ENCODE data around the gene PIK3IP1.

The PIK3IP1 gene

DNA sequence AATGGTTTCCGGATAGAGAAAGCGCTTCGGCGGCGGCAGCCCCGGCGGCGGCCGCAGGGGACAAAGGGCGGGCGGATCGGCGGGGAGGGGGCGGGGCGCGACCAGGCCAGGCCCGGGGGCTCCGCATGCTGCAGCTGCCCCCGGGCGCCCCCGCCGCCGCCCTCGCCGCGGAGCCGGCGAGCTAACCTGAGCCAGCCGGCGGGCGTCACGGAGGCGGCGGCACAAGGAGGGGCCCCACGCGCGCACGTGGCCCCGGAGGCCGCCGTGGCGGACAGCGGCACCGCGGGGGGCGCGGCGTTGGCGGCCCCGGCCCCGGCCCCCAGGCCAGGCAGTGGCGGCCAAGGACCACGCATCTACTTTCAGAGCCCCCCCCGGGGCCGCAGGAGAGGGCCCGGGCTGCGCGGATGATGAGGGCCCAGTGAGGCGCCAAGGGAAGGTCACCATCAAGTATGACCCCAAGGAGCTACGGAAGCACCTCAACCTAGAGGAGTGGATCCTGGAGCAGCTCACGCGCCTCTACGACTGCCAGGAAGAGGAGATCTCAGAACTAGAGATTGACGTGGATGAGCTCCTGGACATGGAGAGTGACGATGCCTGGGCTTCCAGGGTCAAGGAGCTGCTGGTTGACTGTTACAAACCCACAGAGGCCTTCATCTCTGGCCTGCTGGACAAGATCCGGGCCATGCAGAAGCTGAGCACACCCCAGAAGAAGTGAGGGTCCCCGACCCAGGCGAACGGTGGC lies 15.7 kb downstream of the PIK3IP1 start:
- Histone ChIP-seq H3K36me3 (ENCODE audit: control insufficient read depth in 1 of 2, insufficient read depth in 2 of 2, low read length in 2 of 2) (peaks cover 53 to 55% of the 10 kb centered on the region in 2 donors), H3K9me3 (ENCODE audit: control insufficient read depth in 1 of 2, low read length in 2 of 2) (no peaks in the 10 kb centered on the region), H3K4me3 (ENCODE audit: low read depth in 1 of 2, low read length in 2 of 2) (no peak overlapping the region), H3K4me1 (ENCODE audit: control insufficient read depth in 1 of 2, insufficient read depth in 2 of 2, low read length in 2 of 2) (no peaks in the 10 kb centered on the region), H3K27me3 (ENCODE audit: low read depth, low read length) (no peaks in the 10 kb centered on the region), H3K27ac (ENCODE audit: low read length) (no peak overlapping the region)

DNA sequence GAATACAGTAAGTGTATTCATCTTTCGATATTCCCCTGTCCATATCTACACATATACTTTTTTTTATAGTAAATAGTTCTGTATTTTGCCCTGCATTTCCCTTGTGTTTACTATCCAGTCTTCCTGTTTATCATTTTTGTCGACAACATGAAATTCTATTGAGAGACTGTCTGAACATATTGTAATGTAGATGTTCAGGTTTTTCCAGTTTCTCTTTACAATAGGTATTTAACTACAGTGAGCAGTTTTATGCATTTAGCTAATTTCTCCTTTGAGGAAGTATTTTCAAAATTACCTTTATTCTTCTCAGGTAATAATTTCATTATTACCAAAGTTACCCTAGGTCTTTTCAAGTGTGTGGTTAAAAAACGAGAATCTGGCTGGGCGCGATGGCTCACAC lies 16.7 kb downstream of the PIK3IP1 start:
- no peak overlapping the region for H3K27ac ChIP-seq (ENCODE audit: low read length)
- H3K27me3 ChIP-seq (ENCODE audit: low read depth, low read length): no peaks in the 10 kb centered on the region
- H3K36me3 ChIP-seq (ENCODE audit: control insufficient read depth in 1 of 2, insufficient read depth in 2 of 2, low read length in 2 of 2): peaks cover 52 to 54% of the 10 kb centered on the region in 2 donors

DNA sequence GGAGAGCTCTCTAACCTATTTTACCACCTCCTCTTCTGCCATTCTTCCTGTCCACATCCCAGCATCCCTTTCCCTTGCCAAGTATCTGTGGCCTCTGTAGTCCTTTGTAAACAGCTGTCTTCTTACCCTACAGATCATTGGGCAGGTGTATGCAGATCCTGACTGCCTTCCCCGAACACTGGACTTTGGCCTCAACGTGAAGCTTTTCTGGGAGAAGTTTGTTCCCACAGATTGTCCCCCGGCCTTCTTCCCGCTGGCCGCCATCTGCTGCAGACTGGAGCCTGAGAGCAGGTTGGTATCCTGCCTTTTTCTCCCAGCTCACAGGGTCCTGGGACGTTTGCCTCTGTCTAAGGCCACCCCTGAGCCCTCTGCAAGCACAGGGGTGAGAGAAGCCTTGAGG lies 17.3 kb downstream of the PIK3IP1 start:
- Histone ChIP-seq H3K36me3 (ENCODE audit: control insufficient read depth in 1 of 2, insufficient read depth in 2 of 2, low read length in 2 of 2) (peaks cover 47 to 50% of the 10 kb centered on the region in 2 donors), H3K27me3 (ENCODE audit: low read depth, low read length) (no peaks in the 10 kb centered on the region), H3K27ac (ENCODE audit: low read length) (no peak overlapping the region), H3K4me1 (ENCODE audit: control insufficient read depth in 1 of 2, insufficient read depth in 2 of 2, low read length in 2 of 2) (no peaks in the 10 kb centered on the region), H3K4me3 (ENCODE audit: low read depth in 1 of 2, low read length in 2 of 2) (no peak overlapping the region), H3K9me3 (ENCODE audit: control insufficient read depth in 1 of 2, low read length in 2 of 2) (no peaks in the 10 kb centered on the region)

More for the DNA sequence above, 16.7 kb downstream of the PIK3IP1 start:
- Histone ChIP-seq H3K4me3 (ENCODE audit: low read depth in 1 of 2, low read length in 2 of 2) (no peak overlapping the region), H3K9me3 (ENCODE audit: control insufficient read depth in 1 of 2, low read length in 2 of 2) (no peaks in the 10 kb centered on the region), H3K4me1 (ENCODE audit: control insufficient read depth in 1 of 2, insufficient read depth in 2 of 2, low read length in 2 of 2) (no peaks in the 10 kb centered on the region)

GRCh38 chr22:31274017-31274416 lies 18.3 kb downstream of the PIK3IP1 start:
- Histone ChIP-seq H3K4me1 (ENCODE audit: control insufficient read depth in 1 of 2, insufficient read depth in 2 of 2, low read length in 2 of 2) (no peaks in the 10 kb centered on the region), H3K4me3 (ENCODE audit: low read depth in 1 of 2, low read length in 2 of 2) (no peak overlapping the region), H3K27ac (ENCODE audit: low read length) (no peak overlapping the region), H3K36me3 (ENCODE audit: control insufficient read depth in 1 of 2, insufficient read depth in 2 of 2, low read length in 2 of 2) (peaks cover 50 to 51% of the 10 kb centered on the region in 2 donors), H3K9me3 (ENCODE audit: control insufficient read depth in 1 of 2, low read length in 2 of 2) (no peaks in the 10 kb centered on the region), H3K27me3 (ENCODE audit: low read depth, low read length) (no peaks in the 10 kb centered on the region)

GRCh38 chr22:31272522-31273446 lies 19.5 kb downstream of the PIK3IP1 start:
- Histone ChIP-seq H3K4me1 (ENCODE audit: control insufficient read depth in 1 of 2, insufficient read depth in 2 of 2, low read length in 2 of 2) (no peaks in the 10 kb centered on the region), H3K9me3 (ENCODE audit: control insufficient read depth in 1 of 2, low read length in 2 of 2) (no peaks in the 10 kb centered on the region), H3K36me3 (ENCODE audit: control insufficient read depth in 1 of 2, insufficient read depth in 2 of 2, low read length in 2 of 2) (peaks cover 47 to 49% of the 10 kb centered on the region in 2 donors), H3K27ac (ENCODE audit: low read length) (no peak overlapping the region), H3K4me3 (ENCODE audit: low read depth in 1 of 2, low read length in 2 of 2) (no peak overlapping the region), H3K27me3 (ENCODE audit: low read depth, low read length) (no peaks in the 10 kb centered on the region)

DNA sequence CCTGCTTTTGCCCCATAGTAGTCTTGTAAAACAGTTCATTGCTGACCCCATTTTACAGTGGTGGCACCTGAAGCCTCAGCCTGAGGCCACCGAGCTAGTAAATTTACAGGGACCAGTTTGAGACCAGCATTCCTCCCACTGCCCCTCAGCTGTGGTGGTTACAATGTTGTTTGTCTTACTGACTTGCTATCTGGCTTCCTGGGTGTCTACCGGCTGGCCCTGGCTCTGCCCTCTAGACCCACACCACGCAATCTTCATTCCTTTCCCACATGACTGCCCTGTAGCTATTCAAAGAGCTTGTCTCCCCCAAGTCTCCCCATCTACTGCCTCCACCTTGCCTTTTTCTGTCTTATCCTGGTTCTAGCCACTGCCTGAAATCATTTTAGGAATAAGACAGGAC lies 20.8 kb downstream of the PIK3IP1 start:
- Histone ChIP-seq H3K4me1 (ENCODE audit: control insufficient read depth in 1 of 2, insufficient read depth in 2 of 2, low read length in 2 of 2) (no peaks in the 10 kb centered on the region), H3K27ac (ENCODE audit: low read length) (no peak overlapping the region), H3K4me3 (ENCODE audit: low read depth in 1 of 2, low read length in 2 of 2) (no peak overlapping the region), H3K9me3 (ENCODE audit: control insufficient read depth in 1 of 2, low read length in 2 of 2) (no peaks in the 10 kb centered on the region), H3K27me3 (ENCODE audit: low read depth, low read length) (no peaks in the 10 kb centered on the region), H3K36me3 (ENCODE audit: control insufficient read depth in 1 of 2, insufficient read depth in 2 of 2, low read length in 2 of 2) (peaks cover 55 to 57% of the 10 kb centered on the region in 2 donors)

DNA sequence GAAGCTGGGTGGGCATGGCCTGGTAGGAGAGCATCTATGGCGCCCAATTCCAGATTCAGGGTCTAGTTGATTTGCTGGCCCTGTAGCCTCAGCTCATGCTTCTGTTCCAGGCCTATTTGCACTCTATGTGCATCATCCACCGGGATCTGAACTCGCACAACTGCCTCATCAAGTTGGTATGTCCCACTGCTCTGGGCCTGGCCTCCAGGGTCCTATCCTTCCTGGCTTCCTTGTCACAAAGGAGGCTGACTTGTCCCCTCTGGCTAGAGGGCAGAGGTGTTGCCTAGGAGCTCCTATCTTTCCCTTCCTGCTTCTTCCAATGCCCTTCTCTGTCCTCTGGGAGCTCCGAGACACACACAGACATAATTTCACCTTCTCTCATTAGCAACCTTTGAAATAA lies 21.3 kb downstream of the PIK3IP1 start:
- Histone ChIP-seq H3K9me3 (ENCODE audit: control insufficient read depth in 1 of 2, low read length in 2 of 2) (no peaks in the 10 kb centered on the region), H3K36me3 (ENCODE audit: control insufficient read depth in 1 of 2, insufficient read depth in 2 of 2, low read length in 2 of 2) (peaks cover 60 to 61% of the 10 kb centered on the region in 2 donors), H3K27ac (ENCODE audit: low read length) (no peak overlapping the region), H3K4me3 (ENCODE audit: low read depth in 1 of 2, low read length in 2 of 2) (no peak overlapping the region), H3K4me1 (ENCODE audit: control insufficient read depth in 1 of 2, insufficient read depth in 2 of 2, low read length in 2 of 2) (no peaks in the 10 kb centered on the region), H3K27me3 (ENCODE audit: low read depth, low read length) (no peaks in the 10 kb centered on the region)

- Histone ChIP-seq H3K9me3 (ENCODE audit: control insufficient read depth in 1 of 2, low read length in 2 of 2) (no peaks in the 10 kb centered on the region), H3K4me1 (ENCODE audit: control insufficient read depth in 1 of 2, insufficient read depth in 2 of 2, low read length in 2 of 2) (no peaks in the 10 kb centered on the region), H3K36me3 (ENCODE audit: control insufficient read depth in 1 of 2, insufficient read depth in 2 of 2, low read length in 2 of 2) (peaks cover 57 to 63% of the 10 kb centered on the region in 2 donors), H3K27ac (ENCODE audit: low read length) (no peak overlapping the region), H3K4me3 (ENCODE audit: low read depth in 1 of 2, low read length in 2 of 2) (no peak overlapping the region), H3K27me3 (ENCODE audit: low read depth, low read length) (no peaks in the 10 kb centered on the region)
These were observed 22.3 kb downstream of the PIK3IP1 start for GRCh38 chr22:31269892-31270579.

DNA sequence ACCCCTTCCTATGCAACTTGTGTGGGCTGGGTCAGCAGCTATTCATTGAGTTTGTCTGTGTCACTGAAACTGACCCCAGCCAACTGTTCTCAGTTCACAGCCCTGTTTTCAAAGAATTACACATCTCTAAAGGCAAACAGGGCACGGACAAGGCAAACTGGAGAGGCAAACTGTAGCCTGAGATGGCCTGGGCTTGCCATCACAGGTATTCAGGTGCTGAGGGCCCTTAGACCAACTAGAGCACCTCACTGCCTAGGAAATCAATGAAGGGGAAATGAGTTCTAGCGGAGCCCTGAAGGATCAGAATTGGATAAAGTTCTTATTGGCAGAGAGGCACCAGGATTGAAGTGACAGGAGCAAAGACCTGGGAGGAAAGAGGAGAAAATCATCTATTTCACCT lies 24.0 kb downstream of the PIK3IP1 start:
- H3K27ac ChIP-seq (ENCODE audit: low read length): no peak overlapping the region
- no peaks in the 10 kb centered on the region for H3K9me3 ChIP-seq (ENCODE audit: control insufficient read depth in 1 of 2, low read length in 2 of 2)
- H3K27me3 ChIP-seq (ENCODE audit: low read depth, low read length): no peaks in the 10 kb centered on the region
- no peak overlapping the region for H3K4me3 ChIP-seq (ENCODE audit: low read depth in 1 of 2, low read length in 2 of 2)
- peaks cover 52 to 60% of the 10 kb centered on the region in 2 donors for H3K36me3 ChIP-seq (ENCODE audit: control insufficient read depth in 1 of 2, insufficient read depth in 2 of 2, low read length in 2 of 2)
- H3K4me1 ChIP-seq (ENCODE audit: control insufficient read depth in 1 of 2, insufficient read depth in 2 of 2, low read length in 2 of 2): no peaks in the 10 kb centered on the region

DNA sequence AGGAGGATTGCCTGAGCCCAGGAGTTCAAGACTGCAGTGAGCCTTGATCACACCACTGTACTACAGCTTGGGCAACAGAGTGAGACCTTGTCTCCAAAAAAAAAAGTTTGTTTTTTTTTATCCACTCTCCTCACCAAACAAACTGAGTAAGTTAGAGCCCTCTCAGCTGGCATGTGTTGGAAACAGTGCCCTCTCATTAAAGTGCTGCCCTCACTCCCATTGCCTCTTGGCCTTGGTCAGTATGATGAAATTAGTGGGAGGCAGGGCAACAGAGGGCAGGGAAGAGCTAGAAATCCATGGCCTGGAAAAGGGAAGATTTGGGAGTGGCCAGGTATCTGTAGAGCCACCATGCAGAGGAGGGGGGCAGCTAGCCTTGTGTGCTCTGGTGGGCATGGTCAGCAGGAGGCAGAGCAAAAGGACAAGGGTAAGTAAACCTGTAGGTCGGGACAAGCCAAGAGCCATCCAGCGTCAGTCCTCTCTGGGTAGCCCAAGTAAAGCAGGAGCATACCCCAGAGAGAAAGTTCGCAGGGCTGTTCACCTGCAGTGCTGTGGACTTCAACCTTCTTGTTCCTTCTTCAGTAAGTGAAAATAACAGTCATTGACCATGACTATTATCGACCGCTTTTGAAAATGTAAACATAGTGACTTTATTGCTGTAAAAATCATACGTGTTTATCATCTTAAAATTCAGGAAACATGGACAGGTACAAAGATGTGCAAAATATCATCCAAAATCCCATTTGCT lies 28.2 kb downstream of the PIK3IP1 start:
- H3K27me3 ChIP-seq (ENCODE audit: low read depth, low read length): no peaks in the 10 kb centered on the region
- H3K36me3 ChIP-seq (ENCODE audit: control insufficient read depth in 1 of 2, insufficient read depth in 2 of 2, low read length in 2 of 2): peaks cover 63 to 68% of the 10 kb centered on the region in 2 donors
- H3K27ac ChIP-seq (ENCODE audit: low read length): no peak overlapping the region
- H3K4me1 ChIP-seq (ENCODE audit: control insufficient read depth in 1 of 2, insufficient read depth in 2 of 2, low read length in 2 of 2): no peaks in the 10 kb centered on the region
- no peak overlapping the region for H3K4me3 ChIP-seq (ENCODE audit: low read depth in 1 of 2, low read length in 2 of 2)
- H3K9me3 ChIP-seq (ENCODE audit: control insufficient read depth in 1 of 2, low read length in 2 of 2): no peaks in the 10 kb centered on the region
